HCEC 1CT (cell line): Measurements from ENCODE around the gene TMEM190.

Experiments
- DNase-seq: peaks from one replicate; pipeline ENCODE4 v3.0.0-alpha.2; 2017

The TMEM190 gene

GRCh38 chr19:55424518-55424917 is 47.9 kb downstream of the TMEM190 start:
- no peak for DNase-seq

DNA sequence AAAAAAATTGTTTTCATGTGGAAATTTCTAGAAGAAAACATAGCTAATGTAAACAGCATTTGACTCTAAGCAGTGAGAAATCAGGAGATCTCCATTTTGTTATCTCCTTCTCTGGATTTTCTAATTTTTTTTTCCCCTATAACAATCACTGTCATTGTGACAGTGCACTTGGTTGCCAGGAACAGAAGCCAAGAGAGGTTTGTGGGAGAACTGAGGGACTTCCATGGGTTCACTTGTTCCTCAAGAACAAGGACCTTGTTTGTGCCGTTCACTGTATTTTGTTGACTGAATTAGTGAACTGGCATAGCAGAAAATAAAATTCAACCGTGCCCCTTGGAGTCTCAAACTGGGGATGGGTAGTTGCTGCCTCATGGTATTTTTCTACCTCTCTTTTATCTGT is 49.4 kb downstream of the TMEM190 start:
- no peak for DNase-seq
